ENCODE results near the gene TENM3. TPM values are rescaled to one million over a fixed set of nuclear protein-coding genes. Genes with fewer than 3 reads are reported as not detected.

The TENM3 gene
- total and polyA plus RNA-seq, 10 of the 15 experiments (the other 5 are each of a cell fraction or from before 2014, with no cell fraction given) = 0.01 to 1.7 (median 0.08) TPM; not detected in 2

DNA sequence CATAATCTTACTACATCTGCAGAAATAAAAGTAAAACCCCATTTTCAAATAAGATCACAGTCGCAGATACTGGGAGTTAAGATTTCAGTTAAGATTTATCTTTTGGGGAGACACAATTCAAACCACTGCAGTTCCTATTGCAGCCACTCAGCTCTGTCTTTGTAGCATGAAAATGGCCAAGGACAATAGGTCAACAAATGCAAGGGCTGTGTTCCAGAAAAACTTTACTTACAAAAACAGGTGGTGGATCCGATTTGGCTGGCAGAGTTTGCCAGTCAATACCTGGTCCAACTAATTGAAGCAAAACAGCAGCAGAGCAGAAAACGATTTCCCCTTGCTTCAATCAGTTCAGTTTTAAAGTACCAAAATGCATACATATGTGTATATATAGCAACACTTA, 77.4 kb downstream of the TENM3 start (continued):
- TF ChIP-seq, protein P1, sequence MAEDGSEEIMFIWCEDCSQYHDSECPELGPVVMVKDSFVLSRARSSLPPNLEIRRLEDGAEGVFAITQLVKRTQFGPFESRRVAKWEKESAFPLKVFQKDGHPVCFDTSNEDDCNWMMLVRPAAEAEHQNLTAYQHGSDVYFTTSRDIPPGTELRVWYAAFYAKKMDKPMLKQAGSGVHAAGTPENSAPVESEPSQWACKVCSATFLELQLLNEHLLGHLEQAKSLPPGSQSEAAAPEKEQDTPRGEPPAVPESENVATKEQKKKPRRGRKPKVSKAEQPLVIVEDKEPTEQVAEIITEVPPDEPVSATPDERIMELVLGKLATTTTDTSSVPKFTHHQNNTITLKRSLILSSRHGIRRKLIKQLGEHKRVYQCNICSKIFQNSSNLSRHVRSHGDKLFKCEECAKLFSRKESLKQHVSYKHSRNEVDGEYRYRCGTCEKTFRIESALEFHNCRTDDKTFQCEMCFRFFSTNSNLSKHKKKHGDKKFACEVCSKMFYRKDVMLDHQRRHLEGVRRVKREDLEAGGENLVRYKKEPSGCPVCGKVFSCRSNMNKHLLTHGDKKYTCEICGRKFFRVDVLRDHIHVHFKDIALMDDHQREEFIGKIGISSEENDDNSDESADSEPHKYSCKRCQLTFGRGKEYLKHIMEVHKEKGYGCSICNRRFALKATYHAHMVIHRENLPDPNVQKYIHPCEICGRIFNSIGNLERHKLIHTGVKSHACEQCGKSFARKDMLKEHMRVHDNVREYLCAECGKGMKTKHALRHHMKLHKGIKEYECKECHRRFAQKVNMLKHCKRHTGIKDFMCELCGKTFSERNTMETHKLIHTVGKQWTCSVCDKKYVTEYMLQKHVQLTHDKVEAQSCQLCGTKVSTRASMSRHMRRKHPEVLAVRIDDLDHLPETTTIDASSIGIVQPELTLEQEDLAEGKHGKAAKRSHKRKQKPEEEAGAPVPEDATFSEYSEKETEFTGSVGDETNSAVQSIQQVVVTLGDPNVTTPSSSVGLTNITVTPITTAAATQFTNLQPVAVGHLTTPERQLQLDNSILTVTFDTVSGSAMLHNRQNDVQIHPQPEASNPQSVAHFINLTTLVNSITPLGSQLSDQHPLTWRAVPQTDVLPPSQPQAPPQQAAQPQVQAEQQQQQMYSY (CRISPR knock-in tag; IDR thresholded peaks at IDR 0.05) = no peak
- TF ChIP-seq, protein P2, sequence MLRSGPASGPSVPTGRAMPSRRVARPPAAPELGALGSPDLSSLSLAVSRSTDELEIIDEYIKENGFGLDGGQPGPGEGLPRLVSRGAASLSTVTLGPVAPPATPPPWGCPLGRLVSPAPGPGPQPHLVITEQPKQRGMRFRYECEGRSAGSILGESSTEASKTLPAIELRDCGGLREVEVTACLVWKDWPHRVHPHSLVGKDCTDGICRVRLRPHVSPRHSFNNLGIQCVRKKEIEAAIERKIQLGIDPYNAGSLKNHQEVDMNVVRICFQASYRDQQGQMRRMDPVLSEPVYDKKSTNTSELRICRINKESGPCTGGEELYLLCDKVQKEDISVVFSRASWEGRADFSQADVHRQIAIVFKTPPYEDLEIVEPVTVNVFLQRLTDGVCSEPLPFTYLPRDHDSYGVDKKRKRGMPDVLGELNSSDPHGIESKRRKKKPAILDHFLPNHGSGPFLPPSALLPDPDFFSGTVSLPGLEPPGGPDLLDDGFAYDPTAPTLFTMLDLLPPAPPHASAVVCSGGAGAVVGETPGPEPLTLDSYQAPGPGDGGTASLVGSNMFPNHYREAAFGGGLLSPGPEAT (IDR thresholded peaks at IDR 0.05; ENCODE audit: low read depth) = no peak
- TF ChIP-seq NFYA (IDR thresholded peaks at IDR 0.05; ENCODE audit: borderline replicate concordance, low read depth, low read length) = no peak
- no peak for TF ChIP-seq SREBF2 (IDR thresholded peaks at IDR 0.05; ENCODE audit: low read length)
- no peak for TF ChIP-seq BRCA1 (IDR thresholded peaks at IDR 0.05; ENCODE audit: low read depth, low read length)
- TF ChIP-seq, protein P3, sequence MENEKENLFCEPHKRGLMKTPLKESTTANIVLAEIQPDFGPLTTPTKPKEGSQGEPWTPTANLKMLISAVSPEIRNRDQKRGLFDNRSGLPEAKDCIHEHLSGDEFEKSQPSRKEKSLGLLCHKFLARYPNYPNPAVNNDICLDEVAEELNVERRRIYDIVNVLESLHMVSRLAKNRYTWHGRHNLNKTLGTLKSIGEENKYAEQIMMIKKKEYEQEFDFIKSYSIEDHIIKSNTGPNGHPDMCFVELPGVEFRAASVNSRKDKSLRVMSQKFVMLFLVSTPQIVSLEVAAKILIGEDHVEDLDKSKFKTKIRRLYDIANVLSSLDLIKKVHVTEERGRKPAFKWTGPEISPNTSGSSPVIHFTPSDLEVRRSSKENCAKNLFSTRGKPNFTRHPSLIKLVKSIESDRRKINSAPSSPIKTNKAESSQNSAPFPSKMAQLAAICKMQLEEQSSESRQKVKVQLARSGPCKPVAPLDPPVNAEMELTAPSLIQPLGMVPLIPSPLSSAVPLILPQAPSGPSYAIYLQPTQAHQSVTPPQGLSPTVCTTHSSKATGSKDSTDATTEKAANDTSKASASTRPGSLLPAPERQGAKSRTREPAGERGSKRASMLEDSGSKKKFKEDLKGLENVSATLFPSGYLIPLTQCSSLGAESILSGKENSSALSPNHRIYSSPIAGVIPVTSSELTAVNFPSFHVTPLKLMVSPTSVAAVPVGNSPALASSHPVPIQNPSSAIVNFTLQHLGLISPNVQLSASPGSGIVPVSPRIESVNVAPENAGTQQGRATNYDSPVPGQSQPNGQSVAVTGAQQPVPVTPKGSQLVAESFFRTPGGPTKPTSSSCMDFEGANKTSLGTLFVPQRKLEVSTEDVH (IDR thresholded peaks at IDR 0.05; ENCODE audit: low read depth, partially characterized antibody) = no peak
- TF ChIP-seq EZH2 (IDR thresholded peaks at IDR 0.05; ENCODE audit: borderline replicate concordance, control insufficient read depth, low read depth, low read length) = no peak
- no peak for TF ChIP-seq MYC (IDR thresholded peaks at IDR 0.05; ENCODE audit: insufficient read depth, insufficient read length, insufficient replicate concordance, low read length, severe bottlenecking)

Data from GM12878 (cell line).